NCI-H1092 (cell line): Measurements from ENCODE around the gene CFAP90.
A peak's percentile ranks its signal among the peaks of the same experiment; 100 is the strongest.

Experiments
- DNase-seq: peaks from one replicate; lab custom pipeline; 2025; lab: John Stamatoyannopoulos, UW

CFAP90 gene

GRCh38 chr5:7850395-7851239 lies at the start of gene CFAP90:
TSS of gene CFAP90 (minus strand) at chr5:7851133. CDS start at chr5:7851021, 112 bp downstream.
- DNase-seq = peak; percentile 43

DNA sequence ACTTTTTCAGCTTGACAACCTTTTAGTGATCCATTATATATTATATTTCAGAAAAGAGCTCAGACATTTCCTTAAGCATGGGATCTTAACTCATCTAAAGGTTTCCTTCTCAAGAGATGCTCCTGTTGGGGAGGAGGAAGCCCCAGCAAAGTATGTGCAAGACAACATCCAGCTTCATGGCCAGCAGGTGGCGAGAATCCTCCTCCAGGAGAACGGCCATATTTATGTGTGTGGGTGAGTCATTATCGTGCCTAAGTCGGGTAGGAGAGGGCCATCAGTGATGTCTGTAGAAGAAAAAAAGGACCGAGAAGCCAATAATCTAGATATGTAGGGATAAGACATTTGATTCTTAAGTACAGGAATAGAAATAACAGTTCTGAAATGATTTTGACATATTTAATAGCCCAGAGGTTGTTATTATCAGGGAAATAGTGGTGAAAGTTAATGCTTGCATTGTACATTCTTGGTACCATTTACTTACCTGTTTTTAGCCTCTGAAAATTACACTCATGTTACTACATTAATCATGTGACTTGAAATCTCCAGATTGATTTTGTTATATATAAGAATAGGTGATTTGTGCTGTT lies 46.2 kb upstream of the CFAP90 start:
- DNase-seq = no peak

- DNase-seq = no peak
These were observed 43.9 kb upstream of the CFAP90 start for GRCh38 chr5:7894860-7895259.

DNA sequence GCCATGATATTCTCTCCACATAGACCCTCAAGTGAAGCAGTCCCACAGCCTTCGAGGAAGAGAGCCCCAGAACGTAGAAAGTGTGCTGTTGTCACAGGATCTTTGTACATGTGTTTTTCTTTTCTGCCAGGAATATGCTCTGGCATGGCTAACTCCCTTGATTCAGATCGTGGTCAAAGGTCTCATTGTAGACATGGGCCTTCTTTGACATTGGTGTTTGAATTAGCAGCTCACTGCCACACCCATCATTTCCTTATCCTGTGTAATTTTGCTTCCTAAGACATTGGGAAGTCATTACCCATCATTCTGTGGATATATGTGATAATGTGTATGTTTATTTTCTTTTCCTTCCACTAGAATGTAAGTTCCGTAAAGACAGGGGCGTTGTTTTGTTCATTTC lies 43.5 kb upstream of the CFAP90 start:
- no peak for DNase-seq

DNA sequence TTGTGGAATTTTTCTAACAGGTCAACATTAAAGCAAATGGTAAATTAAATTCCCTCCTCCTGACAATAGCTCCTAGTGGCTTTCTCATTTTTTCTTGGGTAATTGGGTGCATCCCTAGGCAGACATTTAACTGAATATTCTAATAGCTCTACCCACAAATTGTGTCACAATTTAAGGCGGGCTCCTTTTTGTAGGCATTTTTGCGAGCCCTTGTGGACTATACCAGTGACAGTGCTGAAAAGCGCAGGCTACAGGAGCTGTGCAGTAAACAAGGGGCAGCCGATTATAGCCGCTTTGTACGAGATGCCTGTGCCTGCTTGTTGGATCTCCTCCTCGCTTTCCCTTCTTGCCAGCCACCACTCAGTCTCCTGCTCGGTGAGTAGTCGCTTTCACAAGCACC lies 38.0 kb upstream of the CFAP90 start:
- DNase-seq = no peak

DNA sequence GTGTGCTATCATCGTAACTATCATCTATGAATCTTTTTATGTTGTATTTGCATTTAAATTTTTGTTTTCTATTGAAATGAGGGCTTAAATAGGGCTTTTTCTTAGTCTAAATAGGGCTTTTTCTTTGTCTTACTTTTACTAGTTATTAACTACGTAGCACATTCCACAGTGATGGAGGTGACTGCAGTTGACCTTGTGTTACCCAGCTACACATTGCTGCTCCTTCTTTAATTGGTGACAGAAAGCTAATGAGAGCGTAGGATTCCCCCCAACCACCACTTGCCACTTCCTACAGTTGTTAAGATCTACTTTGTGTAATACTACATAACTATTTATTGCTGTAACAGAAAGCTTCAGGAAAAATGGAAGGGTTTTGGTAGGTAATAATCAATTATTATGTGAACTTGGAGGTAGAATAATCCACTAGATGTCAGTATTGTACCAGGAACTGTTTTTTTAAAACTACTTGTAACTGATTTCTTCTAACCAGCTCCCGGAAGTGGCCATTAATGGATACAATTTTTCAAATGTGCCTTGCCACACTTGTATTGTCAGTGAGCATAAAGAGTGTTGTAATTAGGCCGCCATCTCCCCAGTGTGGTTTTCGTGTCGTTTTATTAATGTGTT lies 36.0 kb upstream of the CFAP90 start:
- DNase-seq = peak; percentile 8

DNA sequence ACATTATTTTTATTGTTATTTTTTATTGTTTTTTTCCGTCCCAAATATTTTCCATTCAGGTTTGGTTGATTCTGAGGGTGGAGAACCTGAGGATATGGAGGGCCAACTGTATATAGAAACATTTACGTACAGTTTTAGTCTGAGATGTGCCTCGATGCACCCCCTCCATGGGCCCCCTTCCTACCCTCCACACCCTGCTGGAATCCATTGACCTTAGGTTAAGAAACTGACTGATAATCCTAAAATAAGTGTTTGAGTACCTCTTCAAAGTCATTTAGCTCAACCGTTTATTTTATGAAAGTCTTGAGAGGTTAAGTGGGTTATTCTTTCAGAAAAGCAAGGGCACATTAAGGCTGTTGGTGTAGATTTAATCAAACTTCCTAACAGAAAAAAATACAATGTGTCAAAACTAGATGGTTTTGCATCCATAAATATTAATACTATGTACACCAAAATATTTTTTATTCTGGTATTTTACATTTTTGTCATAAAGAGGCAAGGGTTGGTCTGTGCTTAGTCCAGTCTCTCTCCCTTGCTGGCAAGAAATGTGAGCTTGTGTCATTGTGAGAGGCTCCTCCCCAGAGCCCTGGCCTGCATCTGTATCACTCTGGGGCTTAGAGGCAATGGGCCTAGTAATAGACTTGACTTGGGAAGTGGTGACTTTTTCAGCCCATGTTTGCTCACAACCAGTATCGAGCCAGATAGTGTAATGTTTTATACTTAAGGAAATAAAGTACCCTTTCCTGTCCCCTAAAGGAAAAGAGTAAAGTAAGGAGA lies 33.7 kb upstream of the CFAP90 start:
- DNase-seq = no peak

GRCh38 chr5:7882926-7883325 lies 32.0 kb upstream of the CFAP90 start:
- DNase-seq = no peak

- no peak for DNase-seq
These were observed 30.9 kb upstream of the CFAP90 start for GRCh38 chr5:7881816-7882215.

DNA sequence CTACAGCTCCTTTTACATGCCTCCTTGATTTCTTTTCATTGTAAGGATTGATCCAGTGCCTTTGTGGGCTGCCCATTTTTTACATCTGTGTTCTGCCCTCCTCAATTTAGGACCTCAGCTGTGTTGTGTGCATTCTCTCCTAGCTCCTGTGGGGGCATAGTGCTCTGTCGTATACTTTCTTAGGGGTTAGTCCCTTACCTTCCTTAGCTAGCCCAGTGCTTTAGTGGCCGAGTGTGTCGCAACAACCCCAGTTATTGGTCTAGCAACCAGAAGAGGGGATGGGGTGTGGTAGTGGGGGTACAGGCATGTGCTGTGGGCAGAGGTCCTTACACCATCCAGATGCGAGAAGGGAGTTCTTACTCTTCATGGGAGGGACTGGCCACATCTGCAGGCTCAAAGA lies 30.2 kb upstream of the CFAP90 start:
- no peak for DNase-seq

DNA sequence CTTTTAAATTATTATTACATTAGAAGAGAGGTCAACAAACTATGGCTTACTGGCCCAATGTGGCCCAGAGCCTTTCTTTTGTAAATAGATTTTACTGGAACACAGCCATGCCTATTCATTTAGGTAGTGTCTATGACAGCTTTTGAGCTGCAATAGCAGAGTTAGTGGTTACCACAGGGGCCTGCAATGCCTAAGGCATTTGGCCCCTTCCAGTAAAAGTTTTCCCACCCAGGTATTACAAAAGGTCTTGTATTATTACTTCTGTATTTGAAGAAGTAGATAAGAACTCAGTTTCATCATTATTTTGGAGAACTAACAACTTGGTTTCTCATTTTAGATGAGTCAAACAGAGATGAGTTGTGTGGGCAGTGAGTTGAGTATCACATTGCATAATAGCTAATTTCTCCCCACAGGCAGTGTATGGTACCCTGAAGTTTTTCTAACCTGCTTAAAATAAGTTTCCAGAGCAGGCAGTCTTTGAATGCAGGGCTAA lies 27.5 kb upstream of the CFAP90 start:
- DNase-seq = no peak

DNA sequence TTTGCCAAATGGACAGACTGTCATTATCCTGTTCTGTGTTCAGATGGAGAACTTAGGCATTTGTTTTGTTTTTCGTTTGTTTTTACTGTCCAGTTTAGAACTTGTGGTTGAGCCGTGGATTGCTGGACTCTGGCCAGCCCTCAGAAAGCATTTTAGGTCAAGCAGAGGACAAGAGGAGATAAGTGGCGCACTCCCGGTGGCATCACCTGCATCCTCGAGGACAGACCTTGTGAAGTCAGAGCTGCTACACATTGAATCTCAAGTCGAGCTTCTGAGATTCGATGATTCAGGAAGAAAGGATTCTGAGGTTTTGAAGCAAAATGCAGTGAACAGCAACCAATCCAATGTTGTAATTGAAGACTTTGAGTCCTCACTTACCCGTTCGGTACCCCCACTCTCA lies 26.9 kb upstream of the CFAP90 start:
- DNase-seq = no peak

- no peak for DNase-seq
These were observed 25.9 kb upstream of the CFAP90 start for GRCh38 chr5:7876867-7877266.

- DNase-seq = no peak
These were observed 24.2 kb upstream of the CFAP90 start for GRCh38 chr5:7875151-7875550.

DNA sequence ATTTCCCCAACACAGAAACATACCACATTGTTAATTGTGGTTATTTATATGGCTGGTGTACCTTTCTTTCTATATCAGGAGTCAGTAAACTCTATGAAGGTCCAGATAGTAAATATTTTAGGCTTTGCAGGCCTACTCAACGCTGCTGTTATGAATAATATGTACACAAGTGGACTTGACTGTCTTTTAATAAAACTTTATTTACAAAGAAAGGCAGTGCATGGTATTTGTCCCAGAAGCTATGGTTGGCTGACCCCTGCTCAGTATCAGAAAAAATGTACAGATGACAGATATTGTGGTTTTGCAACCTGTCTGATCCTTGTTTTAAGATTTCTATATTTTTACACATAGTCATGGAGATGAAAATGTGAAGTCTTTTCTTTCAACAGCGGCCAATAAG lies 23.7 kb upstream of the CFAP90 start:
- no peak for DNase-seq

- DNase-seq = no peak
These were observed 22.3 kb upstream of the CFAP90 start for GRCh38 chr5:7873216-7873615.

DNA sequence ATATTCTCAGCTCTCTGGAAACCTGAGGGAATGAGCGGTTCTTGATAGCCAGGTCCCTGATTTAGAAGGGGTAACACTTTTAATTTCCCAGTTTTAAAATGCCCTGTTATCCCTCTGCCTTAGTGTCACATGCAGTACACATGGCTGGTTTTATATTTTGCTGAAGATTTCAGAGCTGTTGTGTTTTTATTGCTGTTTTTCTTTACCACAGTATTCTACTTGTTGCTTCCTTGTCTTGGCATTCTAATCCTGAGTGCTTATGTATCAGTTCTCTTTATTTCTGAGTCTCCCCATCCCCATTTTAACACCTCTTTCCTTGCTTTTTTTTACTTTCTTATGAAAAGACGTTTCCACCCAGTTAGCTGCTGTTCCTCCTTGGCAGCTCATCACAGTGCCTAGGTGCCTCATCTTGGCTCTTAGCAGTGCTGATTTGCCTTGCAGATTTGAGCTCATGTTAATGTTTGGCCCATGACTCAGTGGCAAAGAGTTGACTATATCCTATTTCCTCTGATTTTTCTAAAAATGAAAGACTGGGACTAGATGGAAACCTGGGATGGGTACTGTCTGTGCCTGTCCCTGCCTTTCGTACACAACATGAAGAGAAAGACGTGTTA lies 21.7 kb upstream of the CFAP90 start:
- DNase-seq = no peak

DNA sequence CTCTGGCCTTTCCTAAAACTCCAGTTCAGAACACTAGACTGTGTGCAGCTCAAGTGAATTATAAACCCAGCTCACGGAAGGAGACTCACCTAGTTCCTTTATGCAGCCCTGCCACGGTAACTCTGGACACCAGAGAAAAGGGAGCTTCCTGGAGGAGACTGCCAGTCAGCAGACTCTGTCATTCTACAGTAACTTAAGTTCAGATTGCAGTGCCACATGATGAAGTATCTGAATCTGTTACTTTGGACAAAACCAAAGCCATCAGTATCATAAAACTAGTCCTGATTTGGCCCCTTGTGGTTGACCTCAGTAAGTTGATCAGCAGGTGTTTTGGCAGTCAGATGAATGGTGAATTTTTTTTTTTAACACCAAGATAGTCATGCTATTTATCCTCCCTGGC lies 20.7 kb upstream of the CFAP90 start:
- no peak for DNase-seq

DNA sequence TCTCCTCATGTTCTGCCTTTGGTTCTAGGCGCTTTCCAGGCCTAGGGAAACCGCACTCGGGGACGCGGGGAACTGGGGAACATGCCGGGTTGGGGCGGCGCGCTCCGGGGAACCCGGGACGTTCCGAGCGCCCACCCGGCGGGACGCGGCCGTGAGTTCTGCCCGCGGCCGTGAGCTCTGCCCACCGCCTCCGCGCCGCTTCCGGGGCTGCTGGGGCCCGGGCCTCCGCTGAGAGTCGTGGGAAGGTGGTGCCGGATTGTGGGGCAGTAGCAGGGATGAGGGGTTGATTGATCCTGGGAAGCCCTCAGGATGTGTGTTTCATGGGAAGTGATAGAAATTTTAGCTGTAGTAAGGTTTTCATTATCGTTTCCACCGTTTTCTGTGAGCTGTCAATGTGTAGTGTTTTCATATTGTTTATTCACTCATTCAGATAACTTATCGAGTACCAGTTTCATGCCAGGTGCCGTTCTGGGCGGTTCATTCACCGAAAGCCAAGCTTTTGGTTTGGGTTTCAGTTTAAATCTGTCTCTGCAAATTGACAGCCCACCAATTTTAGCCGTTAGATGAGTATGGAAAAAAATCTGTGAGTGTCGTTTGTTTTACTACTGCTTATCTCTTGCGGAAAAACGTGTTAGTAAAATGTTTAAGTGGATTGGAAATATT lies 18.7 kb upstream of the CFAP90 start:
- DNase-seq = no peak

GRCh38 chr5:7868773-7869473 lies 18.0 kb upstream of the CFAP90 start, which contains the start of the genes FASTKD3 and MTRR:
TSS of gene FASTKD3 (minus strand) at chr5:7869031. CDS start at chr5:7868083, 948 bp downstream.
TSS of gene MTRR (plus strand) at chr5:7869148. CDS start at chr5:7870795, 1,647 bp downstream.
- DNase-seq = peak; percentile 94

GRCh38 chr5:7868427-7868772 lies 17.5 kb upstream of the CFAP90 start:
- no peak for DNase-seq
